ENCODE results near the gene LRRTM3. TPM values are rescaled to one million over a fixed set of nuclear protein-coding genes. Genes with fewer than 3 reads are reported as not detected.

LRRTM3 gene
- total RNA-seq, 1 donor from 2014 or later, result not detected

DNA sequence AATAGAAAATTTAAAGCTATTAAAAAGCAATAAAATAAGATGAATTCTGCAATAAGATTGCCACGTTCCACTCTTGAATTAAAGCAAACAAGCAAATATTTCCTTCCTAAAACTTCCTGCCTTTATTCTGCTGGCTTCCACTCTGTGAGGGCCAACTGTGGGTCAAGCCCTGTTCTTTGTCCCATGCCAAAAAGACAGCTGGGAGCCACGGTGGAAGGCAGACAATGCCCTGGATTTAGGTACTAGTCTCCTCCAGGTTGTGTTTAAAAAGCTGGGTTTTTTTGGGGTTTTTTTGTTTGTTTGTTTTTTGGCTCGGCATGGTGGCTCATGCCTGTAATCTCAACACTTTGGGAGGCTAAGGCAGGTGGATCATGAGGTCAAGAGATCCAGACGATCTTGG lies 39.1 kb downstream of the LRRTM3 start:
- DNase-seq, result no peak
- TF ChIP-seq, protein P1, sequence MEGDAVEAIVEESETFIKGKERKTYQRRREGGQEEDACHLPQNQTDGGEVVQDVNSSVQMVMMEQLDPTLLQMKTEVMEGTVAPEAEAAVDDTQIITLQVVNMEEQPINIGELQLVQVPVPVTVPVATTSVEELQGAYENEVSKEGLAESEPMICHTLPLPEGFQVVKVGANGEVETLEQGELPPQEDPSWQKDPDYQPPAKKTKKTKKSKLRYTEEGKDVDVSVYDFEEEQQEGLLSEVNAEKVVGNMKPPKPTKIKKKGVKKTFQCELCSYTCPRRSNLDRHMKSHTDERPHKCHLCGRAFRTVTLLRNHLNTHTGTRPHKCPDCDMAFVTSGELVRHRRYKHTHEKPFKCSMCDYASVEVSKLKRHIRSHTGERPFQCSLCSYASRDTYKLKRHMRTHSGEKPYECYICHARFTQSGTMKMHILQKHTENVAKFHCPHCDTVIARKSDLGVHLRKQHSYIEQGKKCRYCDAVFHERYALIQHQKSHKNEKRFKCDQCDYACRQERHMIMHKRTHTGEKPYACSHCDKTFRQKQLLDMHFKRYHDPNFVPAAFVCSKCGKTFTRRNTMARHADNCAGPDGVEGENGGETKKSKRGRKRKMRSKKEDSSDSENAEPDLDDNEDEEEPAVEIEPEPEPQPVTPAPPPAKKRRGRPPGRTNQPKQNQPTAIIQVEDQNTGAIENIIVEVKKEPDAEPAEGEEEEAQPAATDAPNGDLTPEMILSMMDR (IDR thresholded peaks at IDR 0.05; ENCODE audit: partially characterized antibody, unreplicated experiment), result no peak
- Mint-ChIP-seq H3K4me3 (ENCODE audit: unreplicated experiment) (no peak overlapping the region), H3K4me1 (ENCODE audit: low read depth, unreplicated experiment) (no peaks in the 10 kb centered on the region), H3K27me3 (ENCODE audit: unreplicated experiment) (no peaks in the 10 kb centered on the region), H3K27ac (ENCODE audit: unreplicated experiment) (no peak overlapping the region), H3K9me3 (ENCODE audit: unreplicated experiment) (no peaks in the 10 kb centered on the region), H3K36me3 (ENCODE audit: unreplicated experiment) (no peaks in the 10 kb centered on the region)

DNA sequence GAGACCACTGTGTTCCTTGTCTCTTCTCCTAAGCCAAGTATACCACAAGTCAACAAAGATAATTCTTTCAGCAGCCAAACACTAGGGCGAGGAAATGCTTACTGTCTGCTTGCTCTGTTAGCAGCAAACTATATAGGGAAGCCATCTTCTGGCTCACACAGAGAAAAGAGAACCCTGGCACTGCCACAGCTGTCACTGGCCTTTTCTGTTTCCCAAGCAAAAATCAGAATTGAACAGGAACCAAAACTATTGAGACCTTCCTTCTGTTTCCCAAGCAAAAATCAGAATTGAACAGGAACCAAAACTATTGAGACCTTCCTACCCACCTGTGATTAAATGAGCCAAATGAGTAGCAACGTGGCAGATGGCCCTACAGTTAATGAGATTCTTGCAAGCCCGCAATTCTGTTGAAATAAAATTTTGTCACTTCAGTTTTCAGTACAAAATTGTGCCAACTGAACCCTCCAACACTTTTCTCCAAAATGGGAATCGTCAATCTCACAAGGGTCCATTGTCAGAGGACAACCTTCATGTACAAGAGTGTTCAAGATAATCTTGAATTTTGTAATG lies 54.5 kb downstream of the LRRTM3 start:
- Mint-ChIP-seq H3K27ac (ENCODE audit: unreplicated experiment) (no peak overlapping the region), H3K4me1 (ENCODE audit: low read depth, unreplicated experiment) (no peaks in the 10 kb centered on the region), H3K27me3 (ENCODE audit: unreplicated experiment) (peaks cover 2% of the 10 kb centered on the region), H3K4me3 (ENCODE audit: unreplicated experiment) (no peak overlapping the region), H3K36me3 (ENCODE audit: unreplicated experiment) (no peaks in the 10 kb centered on the region), H3K9me3 (ENCODE audit: unreplicated experiment) (no peaks in the 10 kb centered on the region)
- TF ChIP-seq, protein P1 (IDR thresholded peaks at IDR 0.05; ENCODE audit: partially characterized antibody, unreplicated experiment), result no peak
- DNase-seq, result no peak

DNA sequence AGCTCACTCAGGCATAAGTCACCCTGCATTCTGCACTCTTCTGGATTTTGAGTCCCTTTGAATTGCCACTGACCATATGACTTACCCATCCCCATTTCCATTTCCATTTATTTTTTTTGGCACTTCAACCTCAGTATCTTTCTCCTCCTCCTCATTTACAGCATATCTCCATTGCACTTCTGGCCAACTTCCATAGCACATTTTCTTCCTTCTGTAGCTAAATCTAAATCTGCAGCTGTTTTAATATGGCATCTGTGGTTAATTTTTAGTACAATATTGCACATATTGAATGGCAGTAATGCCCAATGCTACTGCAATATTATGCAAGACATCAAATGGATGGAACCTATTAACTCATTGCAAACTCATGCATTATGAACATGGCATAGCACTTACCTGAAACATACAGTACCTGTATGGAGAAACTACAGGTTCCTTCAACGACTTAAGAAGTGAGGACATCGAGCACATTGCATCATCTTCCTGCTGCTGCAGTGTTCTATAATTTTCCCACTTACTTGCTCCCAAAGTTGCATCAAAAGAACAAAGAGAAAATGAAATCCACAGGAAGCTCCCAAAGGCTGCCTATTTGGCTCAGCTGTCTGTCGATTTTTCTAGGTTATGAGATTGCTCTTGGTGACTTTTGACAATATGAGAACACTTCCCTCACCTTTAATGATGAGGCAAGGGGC lies 55.7 kb downstream of the LRRTM3 start:
- Mint-ChIP-seq H3K4me3 (ENCODE audit: unreplicated experiment) (no peak overlapping the region), H3K27ac (ENCODE audit: unreplicated experiment) (no peak overlapping the region)

DNA sequence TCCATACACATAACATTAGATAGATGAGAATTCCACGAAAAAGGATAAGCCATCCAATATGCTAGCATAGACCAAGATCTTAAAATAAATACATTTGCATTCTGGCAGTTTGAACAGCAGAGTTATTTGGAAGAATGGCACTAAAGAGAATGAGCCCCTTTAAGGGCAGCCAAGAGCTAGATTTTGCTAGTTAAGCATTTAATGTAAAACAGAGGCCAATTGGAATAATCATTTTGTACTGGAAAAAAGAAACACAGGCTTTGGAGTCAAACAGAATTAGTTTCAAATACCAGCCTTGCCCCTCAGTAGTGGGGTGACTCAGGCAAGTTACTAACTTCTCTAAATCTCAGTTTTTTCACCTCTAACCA lies 56.2 kb downstream of the LRRTM3 start:
- no peaks in the 10 kb centered on the region for H3K4me1 Mint-ChIP-seq (ENCODE audit: low read depth, unreplicated experiment)
- no peak for DNase-seq
- H3K9me3 Mint-ChIP-seq (ENCODE audit: unreplicated experiment), result no peaks in the 10 kb centered on the region
- no peak overlapping the region for H3K27ac Mint-ChIP-seq (ENCODE audit: unreplicated experiment)
- H3K27me3 Mint-ChIP-seq (ENCODE audit: unreplicated experiment), result peaks cover 2% of the 10 kb centered on the region
- no peaks in the 10 kb centered on the region for H3K36me3 Mint-ChIP-seq (ENCODE audit: unreplicated experiment)
- H3K4me3 Mint-ChIP-seq (ENCODE audit: unreplicated experiment), result no peak overlapping the region
- TF ChIP-seq, protein P1 (IDR thresholded peaks at IDR 0.05; ENCODE audit: partially characterized antibody, unreplicated experiment), result no peak

More for the DNA sequence above, 55.7 kb downstream of the LRRTM3 start:
- TF ChIP-seq, protein P1 (IDR thresholded peaks at IDR 0.05; ENCODE audit: partially characterized antibody, unreplicated experiment), result no peak
- no peak for DNase-seq
- no peaks in the 10 kb centered on the region for H3K9me3 Mint-ChIP-seq (ENCODE audit: unreplicated experiment)
- no peaks in the 10 kb centered on the region for H3K36me3 Mint-ChIP-seq (ENCODE audit: unreplicated experiment)
- peaks cover 2% of the 10 kb centered on the region for H3K27me3 Mint-ChIP-seq (ENCODE audit: unreplicated experiment)
- H3K4me1 Mint-ChIP-seq (ENCODE audit: low read depth, unreplicated experiment), result no peaks in the 10 kb centered on the region

DNA sequence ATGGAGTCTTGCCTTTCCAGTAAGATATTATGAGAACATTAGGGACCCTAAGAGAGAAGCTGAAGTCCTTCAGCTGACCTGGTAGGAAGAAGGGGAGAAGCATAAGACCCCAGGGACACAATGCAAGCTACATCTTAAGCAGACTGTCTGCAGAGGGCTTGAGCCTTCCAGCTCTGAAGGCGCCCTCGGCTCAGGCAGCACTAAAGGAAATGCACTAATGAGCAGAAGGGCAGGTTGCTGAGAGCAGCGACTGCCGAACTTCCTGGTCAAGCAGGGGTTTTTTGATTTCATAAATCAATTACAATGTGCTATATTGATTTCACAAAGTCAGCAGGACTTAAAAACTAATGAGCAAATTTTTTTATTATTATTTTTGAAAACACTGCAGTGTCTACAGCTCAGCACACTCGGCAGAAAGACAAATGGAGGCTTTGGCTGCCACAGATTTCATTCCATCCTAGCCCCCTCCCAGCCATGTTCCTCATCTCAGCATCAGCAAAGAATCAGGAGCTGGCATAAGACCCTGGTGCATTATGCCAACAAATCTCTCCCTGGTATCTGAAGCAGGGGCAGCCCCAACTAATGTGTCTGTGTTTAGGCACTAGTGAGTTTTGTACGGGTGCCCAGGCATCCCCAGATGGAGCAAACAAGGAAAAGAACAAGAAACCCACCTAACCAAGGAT lies 57.1 kb downstream of the LRRTM3 start:
- Mint-ChIP-seq H3K4me3 (ENCODE audit: unreplicated experiment) (no peak overlapping the region), H3K27me3 (ENCODE audit: unreplicated experiment) (peaks cover 2% of the 10 kb centered on the region), H3K4me1 (ENCODE audit: low read depth, unreplicated experiment) (no peaks in the 10 kb centered on the region), H3K27ac (ENCODE audit: unreplicated experiment) (no peak overlapping the region), H3K36me3 (ENCODE audit: unreplicated experiment) (no peaks in the 10 kb centered on the region), H3K9me3 (ENCODE audit: unreplicated experiment) (no peaks in the 10 kb centered on the region)
- DNase-seq, result no peak
- TF ChIP-seq, protein P1 (IDR thresholded peaks at IDR 0.05; ENCODE audit: partially characterized antibody, unreplicated experiment), result no peak

Data from glutamatergic neuron (in vitro differentiated cells).